Spleen (tissue), 7 donors: ENCODE results near the gene PITPNM1.

Experiments used
- CTCF ChIP-seq, 11 experiments: fragments of 200-600 bp in 7 of 11; fragments of 450-650 bp in 4 of 11; sonication (generic) in 4 of 11; IDR thresholded peaks in 8 of 11; conservative IDR thresholded peaks in 3 of 11; 1 replicate in 7 of 11; 2 replicates in 4 of 11; pipeline versions ENCODE4 v1.4.0 to v1.8.0; 2016 to 2021; ENCODE audit warnings: antibody characterized with exemption in 11 of 11, inconsistent platforms in 4 of 11, mild to moderate bottlenecking in 1 of 11
- POLR2A ChIP-seq, 3 donors: fragments of 450-650 bp; IDR thresholded peaks; one replicate each; pipeline ENCODE4 v1.5.1; 2017; ENCODE audit warnings: antibody characterized with exemption in 3 of 3, mild to moderate bottlenecking in 1 of 3
- POLR2AphosphoS5 ChIP-seq, 3 donors: sonication (generic); formaldehyde crosslinking; IDR thresholded peaks; one replicate each; pipeline ENCODE4 v1.5.1; 2017; ENCODE audit warnings: antibody characterized with exemption in 3 of 3
- donor health status: DM: no; HTN: no; CAD: no; lungs with moderate emphysema.
- donor health status: DM: no; HTN: no; CAD: no.
- donor health status: DM: no; HTN: no; CAD: no.

GRCh38 chr11:67466367-67466766, 38.8 kb downstream of the PITPNM1 start:
- TF ChIP-seq CTCF (IDR thresholded peaks at IDR 0.05 in 8 of 11, conservative IDR thresholded peaks at IDR 0.05 in 3 of 11), result no peak
- no peak for TF ChIP-seq POLR2A (IDR thresholded peaks at IDR 0.05)
- TF ChIP-seq POLR2AphosphoS5 (IDR thresholded peaks at IDR 0.05), result peak in 1 of 3 donors; percentile 13
